DMS53 treated with DMSO at 0.1 percent for 48 hours (cell line): Measurements from ENCODE around the gene TCEAL4.
A peak's percentile ranks its signal among the peaks of the same experiment; 100 is the strongest.

Experiments used
- DNase-seq: peaks from one replicate; lab custom pipeline; 2025; ENCODE audit not compliant: unreplicated experiment; lab: John Stamatoyannopoulos, UW

The TCEAL4 gene

DNA sequence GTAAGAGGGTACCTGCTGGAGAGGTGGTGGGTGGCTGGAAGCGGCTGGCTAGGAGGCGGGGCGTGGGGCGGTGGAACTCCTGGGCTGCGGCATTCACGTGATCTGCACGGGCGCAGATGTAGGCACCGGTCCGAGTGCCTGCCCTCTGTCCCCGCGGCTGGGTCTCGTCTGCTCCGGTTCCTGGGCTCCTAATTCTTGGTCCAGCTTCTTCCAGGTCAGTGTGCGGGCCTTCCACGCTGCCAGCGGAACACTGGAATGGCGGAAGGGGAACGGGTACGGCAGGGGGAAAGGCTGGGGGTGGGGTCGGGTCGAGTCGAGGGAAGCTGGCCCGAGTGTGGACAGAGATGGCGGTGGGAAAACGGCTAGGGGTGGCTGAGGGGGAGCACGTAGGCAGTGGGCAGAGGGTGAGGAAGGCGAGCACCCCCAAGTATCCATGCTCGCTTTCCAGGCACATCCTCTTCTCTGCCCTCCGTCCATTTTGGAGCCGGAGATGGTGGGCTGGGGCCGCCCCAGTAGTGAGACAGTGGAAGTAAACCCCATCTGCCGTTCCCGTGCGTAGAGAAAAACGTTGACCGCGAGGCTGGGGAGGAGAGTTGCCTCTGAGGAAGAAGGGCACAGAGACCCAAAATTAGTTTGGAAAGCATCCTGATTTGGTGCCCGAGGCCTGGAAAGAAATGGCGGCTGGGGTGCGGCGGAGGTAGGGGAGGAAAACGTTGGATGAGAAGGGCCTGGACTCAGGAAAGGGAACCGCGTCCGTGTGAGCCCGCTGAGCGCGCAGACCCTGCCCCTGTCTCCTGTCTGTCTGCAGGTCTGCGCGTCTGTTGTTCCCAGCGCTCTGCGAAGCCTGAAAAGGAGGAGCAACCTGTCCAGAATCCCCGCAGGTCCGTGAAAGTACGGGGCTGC lies at the start of gene TCEAL4:
TSS of gene TCEAL4 (plus strand) at position 105 of the 903 bp plus-strand sequence. CDS start 1,161 bp downstream, outside the sequence.
- peak; percentile 9 for DNase-seq

DNA sequence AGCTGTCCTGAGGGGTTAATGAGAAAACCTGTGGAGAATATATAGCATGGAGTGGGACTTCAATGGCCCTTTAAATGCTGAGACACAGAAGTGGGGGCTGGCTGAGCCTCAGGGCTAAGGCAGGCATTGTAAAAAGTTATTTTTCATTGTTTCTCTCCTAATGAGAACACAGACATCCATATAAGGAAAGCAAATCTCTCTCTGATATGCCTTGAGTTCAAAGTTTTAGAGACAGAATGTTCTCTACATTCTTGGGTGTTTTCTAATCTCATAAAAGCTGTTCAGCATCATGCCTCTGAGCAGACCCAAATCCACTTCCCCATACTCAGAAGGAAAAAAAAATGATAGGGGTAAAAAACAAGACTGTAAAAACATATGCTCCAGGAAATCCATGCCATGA lies 49.2 kb upstream of the TCEAL4 start:
- no peak for DNase-seq

DNA sequence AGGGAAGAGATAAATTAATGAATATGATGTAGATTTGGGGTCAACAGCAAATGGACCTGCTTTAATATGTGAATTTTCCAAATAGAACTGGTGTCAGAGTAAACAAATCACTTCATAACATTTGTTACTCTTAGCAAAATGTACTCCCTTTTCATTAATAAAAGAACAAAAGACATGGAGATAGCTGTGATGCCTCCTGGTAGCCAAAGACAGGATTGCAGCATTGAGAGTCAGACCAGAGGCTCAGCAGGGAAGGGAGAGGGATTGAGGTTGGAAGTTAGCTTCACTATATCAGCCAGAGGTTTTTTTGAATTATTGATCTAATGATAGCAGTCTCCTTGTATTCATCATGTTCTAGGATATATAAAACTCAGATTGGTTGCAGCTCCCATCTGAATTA lies 48.6 kb upstream of the TCEAL4 start:
- no peak for DNase-seq

DNA sequence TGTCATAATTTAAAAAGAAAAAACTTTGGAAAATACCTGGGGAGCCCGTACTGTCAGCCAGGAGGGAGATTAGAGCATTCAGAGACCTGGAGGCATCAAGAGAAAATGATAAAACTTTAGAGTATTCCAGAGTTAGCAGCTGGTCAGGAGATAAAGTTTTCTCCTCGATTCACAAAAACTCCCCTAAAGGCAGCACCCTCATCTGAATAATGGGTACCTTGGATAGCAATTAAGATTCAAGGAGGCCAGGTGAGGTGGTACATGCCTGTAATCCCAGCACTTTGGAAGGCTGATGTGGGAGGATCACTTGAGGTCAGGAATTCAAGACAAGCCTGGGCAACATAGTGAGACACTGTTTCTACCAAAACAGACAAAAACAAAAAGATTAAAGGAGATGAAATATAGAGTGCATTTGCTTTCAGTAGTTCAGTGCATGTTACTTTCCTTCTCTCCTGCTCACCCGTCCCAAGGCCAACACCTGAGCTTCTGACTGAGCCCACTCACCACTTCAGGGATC lies 47.4 kb upstream of the TCEAL4 start:
- DNase-seq: no peak

DNA sequence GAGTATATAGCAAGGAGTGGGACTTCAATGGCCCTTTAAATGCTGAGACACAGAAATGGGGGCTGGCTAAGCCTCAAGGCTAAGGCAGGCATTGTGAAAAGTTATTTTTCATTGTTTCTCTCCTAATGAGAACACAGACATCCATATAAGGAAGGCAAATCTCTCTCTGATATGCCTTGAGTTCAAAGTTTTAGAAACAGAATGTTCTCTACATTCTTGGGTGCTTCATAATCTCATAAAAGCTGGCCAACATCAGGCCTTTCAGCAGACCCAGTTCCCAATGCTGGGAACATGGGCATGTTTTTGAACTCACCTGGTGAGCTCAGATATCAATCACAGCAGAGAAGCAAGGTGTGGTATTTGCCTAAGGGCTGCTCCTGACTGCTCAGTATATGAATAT lies 46.6 kb upstream of the TCEAL4 start:
- no peak for DNase-seq

DNA sequence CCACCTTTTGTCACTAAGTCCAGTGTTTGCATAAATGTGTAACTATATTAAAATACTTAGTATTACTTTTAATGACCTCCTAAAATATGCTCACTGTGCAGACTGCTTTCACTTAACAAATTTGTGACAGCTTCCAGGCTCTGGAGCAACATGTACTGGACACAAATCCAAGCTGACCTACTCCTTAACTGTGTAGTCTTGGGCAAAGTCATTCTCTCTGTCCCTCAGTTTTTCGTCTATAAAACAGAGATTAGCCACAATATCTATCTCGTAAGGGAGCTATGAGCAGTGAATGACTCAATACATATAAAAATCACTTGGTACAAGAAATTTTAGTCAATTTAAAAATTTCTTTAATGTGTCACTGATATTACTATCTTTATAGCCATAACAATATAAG lies 45.6 kb upstream of the TCEAL4 start:
- no peak for DNase-seq

DNA sequence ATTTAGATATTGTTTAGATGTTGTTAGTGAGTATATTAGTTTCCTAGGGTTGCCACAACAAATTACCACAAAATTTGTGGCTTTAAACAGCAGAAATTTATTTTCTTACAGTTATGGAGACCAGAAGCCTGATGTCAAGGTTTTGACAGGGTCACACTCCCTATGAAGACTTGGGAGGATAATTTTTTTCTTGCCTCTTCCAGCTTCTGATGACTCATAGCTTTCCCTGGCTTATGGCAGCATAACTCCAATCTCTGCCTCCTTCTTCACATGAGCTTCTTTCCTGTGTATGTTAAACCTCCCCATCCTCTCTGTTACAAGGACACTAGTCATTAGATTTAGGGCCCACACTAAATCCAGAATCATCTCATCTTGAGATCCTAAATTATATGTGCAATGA lies 45.2 kb upstream of the TCEAL4 start:
- no peak for DNase-seq

DNA sequence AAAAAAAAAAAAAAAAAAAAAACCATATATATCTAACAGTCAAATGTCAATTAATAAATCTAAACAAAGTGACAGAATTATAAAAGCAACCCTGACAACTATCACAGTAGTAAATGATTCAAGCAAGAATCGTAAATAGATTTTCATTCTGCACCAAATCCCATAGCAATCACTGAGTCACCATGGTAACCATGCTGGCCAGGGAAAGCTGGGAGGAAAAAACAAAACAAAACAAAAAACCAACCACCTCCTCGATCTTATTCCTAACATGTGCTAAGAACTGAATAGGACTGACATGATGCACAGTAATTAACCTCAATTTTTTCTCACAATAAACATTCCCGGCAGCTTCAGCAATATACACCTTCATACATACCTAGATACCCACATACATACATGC lies 35.4 kb upstream of the TCEAL4 start:
- DNase-seq: no peak

DNA sequence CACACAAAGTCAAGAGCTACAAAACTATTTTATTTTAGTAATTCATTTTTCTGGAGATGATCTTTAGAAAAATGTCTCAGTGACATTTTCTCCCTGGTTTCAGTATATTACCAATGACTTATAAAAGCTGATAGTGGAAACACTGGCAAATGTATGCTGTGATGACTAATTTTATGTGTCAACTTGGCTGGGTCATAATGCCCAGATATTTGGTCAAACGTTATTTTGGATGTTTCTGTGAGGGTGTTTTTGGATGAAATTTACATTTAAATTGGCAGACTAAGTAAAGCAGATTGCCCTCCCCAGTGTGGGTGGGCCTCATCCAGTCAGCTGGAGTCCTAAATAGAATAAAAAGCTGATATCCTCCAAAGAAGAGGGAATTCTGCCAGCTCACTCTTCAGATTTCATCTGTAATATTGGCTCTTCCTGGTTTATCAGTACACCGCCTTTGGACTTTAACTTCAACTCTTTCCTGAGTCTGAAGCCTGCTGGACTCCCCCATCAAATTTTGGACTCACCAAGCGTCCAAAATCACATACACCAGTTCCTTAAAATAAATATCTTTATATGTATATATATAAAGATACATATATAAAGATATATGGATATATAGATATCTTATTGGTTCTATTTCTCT lies 34.8 kb upstream of the TCEAL4 start:
- DNase-seq: no peak

DNA sequence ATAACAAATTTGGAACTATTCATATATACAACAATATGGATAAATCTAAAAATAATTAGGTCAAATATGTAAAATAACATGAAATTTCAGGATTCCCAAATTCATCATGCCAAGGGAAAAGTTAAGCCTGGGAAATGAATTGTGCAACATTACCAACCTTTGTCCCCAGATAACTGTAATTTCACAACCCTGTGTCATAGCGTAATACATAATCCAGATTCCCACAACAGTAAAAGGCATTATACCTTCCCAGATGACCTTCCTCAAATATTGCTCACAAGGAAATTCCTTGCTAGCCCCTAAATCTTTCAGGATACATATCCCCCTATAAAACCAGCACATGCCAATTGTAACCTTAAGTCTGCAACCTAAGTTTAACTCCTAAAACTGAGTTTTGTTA lies 33.1 kb upstream of the TCEAL4 start:
- no peak for DNase-seq

DNA sequence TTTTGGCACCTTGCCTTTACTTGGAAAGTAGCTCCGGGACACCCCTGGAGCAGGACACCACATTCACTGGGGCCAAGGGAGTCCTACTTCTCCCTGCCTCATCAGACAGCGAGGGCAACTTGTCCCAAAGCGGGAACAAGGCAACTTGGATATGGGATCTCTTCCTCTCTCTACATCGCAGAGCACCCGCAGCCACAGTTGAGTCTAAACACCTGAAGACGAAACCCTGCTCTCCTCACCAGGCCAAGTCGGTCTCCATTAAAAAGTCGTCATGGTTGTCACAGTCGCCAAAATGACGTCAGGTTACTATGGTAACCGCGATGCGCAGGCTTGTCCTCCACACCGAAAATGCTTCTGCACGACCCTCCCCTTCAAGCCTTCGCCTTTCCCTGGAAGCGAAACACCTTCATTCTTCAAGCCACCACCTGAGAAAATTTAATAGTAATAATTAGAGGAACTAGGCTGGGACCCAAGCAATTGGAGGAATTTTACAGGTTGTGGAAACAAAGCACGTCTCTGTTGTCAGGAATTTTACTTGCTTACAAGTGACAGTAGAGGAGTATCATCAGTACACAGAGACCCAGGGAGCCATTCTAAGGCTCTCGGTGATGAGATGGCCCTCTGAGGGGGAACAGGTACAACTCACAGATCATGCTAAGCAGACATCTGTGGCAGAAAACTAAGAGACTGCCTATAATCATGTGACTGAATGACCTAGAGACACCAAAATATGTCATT lies 30.5 kb upstream of the TCEAL4 start:
- no peak for DNase-seq

DNA sequence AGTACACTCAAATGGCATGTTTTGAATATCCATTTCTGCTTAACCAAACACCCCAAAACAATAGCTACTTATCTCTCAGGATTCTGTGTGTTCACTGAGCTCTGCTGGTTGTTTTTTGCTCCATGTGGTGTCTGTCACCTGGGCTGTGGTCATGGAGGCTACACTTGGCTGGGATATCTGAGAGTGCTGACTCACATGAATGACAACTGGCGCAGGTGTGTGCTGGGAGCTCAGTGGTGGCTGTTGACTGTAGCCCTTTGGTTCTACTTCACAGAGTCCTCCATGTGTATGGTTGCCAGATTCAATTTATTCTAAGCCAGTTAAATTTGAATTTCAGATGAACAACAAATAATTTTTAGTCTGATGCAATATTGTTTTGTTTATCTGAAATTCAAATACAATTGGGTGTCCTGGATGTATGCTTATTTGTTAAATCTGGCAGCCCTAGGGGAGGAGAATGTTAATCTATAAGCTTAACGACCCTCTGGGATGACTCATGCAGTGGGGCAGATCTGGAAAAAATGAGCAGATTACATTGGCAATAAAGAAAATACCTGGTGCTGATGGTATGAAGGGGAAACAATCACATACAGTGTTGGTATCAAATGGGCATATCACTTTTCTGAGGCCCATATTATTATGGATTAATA lies 28.2 kb upstream of the TCEAL4 start:
- DNase-seq: peak; percentile 74

DNA sequence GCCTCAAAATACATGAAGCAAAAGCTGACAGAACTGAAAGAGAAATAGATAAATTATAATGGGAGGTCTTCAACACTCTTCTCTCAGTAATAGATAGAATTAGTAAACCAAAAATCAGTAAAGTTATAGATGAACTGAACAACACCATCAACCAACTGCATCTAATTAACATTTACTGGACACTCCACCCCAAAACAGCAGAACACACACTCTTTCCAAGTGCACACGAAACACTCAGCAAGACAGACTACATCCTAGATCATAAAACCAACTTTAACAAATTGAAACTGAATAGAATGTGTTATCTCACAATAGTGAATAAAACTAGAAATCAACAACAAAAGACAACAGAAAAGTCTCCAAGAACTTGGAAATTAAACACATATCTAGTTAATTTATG lies 25.1 kb upstream of the TCEAL4 start:
- DNase-seq: no peak

DNA sequence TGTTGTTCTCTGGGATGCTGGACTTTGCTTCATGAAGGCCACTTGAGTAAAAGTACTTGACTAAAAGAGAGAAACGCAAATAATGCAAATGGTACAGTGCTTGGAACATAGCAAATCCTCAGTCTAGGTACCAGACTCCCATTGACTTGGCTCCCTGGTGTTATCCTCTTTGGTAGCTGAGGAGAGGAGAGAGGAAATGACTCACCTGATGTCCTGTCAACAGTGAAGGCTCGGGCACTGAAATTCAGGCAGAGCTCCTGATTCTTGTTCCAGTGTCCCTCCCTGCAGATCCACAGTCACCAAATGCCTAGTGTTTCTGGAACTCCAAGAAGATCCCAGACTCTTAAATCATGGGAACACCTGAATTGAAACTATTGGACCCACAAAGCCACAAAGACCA lies 22.5 kb upstream of the TCEAL4 start:
- peak; percentile 44 for DNase-seq

DNA sequence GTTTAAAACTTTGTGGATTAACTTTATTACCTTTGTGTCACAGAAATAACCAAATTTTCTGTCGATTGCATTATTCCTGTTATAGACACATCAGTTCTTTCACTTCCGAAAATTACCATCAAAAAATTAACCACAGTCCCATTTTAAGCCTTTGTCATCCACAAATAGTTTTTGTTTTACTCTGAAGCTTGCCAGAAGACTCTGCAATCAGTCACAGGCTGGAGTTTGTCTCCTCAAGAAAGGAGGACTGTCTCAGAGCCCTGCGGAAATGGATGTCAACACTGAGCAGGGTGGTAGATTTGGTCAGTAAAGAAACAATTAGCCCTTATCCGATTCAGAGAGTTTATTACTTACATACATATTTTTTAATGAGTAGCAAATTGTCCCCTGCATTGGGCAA lies 20.1 kb upstream of the TCEAL4 start:
- no peak for DNase-seq

DNA sequence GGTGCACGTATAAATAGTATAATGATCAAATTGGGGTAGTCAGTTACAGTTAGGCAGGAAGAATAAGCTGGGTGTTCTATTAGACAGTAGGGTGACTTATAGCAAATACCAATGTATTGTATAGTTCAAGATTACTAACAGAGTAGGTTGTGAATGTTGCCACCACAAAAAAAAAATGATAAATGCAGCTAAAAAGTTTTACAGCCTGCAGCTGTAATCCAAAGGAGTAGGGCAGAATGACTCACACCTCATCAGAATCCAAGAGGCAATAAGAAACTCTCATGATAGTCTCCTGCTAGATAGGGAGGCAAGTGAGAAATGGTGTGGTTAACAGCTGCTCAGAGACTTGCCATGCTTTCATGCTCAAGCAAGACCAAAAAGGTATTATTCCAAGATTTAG lies 19.6 kb upstream of the TCEAL4 start:
- DNase-seq: no peak

DNA sequence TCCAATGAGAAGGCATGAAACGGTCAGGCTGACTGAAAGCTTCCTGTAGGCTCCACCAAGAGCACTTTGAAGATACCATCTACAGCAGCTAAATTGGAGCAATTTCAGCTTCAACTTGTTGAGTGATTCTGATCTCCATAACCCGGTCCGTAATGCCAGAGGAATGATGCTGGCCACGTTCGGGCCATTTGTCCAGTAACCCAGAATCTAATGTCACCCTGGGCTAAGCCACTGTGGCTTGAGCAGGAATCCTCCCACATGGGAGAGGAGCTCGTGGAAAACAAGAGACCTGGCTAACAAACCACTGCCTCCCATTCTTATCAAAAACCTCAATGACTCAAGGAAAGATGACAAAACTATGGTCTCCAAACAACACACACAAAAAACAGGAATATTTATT lies 14.2 kb upstream of the TCEAL4 start:
- no peak for DNase-seq

DNA sequence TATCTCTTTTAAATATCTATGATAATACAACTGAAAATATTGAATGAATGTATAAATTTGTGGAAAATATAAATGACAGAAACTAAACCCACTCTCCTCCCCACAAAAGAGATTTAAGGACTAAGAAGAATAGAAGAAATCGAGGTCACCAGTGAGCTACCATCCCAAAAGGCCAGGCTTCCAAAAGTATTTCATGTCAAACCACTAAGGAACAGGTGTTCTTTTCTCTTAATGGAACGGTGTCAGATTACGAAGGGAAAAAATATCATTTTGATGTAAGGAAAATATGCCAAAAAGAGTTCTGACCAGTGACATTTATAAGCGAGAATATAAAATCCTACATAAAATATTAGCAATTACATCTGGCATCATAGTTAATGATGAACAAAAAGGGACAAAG lies 13.6 kb upstream of the TCEAL4 start:
- DNase-seq: no peak

DNA sequence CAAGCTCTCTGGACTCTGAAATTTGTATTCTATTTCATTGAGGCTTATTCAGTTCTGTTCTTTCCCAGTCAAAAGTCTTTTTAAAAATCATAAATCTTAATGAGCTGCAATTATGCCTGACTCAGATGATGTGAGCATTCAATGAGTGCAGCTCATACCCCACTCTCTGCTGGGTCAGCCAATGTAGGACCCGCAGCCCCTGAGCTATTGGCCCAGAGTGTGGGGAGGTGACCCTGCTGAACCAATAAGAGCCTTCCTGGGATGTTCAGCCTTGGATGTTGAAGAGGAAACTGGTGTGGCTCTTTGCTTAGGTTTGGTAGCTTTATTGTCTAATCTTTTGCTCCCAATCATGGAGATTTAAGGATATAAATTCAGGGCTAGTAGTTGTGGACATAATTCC lies 12.1 kb upstream of the TCEAL4 start:
- no peak for DNase-seq

DNA sequence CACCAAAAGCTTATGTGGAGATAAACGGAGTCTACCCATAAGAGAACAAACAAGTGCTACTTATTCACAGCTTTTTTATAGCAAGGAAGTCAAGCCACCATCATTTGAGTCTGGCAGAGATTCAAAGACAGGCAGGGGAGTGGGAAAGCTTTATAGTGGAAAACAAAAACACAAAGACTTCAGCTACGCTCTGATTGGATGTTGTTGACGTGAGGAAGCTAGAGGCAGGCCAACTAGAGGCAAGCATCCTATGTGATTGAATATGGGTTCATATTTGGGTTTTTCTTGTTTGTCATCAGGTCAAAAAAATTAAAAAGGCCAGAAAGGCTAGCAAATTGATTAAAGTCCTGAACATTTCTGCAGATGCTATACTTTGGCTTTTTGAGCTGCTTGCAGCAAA lies 719 bp upstream of the TCEAL4 start:
- no peak for DNase-seq

DNA sequence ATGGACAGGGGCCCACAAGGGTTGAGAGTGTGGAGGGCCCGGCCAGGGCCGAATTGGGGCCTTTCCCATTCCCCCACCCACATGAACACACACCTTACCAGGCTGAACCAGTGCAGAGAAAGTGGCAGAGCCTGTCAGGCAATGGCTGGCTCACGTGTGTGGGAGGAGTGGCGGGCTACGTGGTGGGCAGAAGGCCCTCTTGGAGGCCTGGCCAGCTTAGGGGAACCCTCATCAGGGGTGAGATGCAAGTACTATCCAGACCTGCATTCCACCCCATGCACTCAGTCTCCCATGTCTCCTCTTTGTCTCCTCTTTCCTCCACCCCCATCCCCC lies 965 bp downstream of the TCEAL4 start:
- no peak for DNase-seq
